Activated naive CD4-positive, alpha-beta T cell (primary cell): ENCODE results near the gene DOCK10.

Experiments
- DNase-seq, 4 experiments: peaks; one replicate each; lab custom pipeline; 2025; lab: John Stamatoyannopoulos, UW

Gene DOCK10

GRCh38 chr2:224833986-224834385 is 208.3 kb downstream of the DOCK10 start:
- no peak for DNase-seq

GRCh38 chr2:224832207-224832606 is 210.1 kb downstream of the DOCK10 start:
- DNase-seq = no peak

- no peak for DNase-seq
Measured at GRCh38 chr2:224831530-224831929, 210.7 kb downstream of the DOCK10 start.

- DNase-seq = no peak
Measured at GRCh38 chr2:224820283-224820991, 221.8 kb downstream of the DOCK10 start.

GRCh38 chr2:224819075-224819474 is 223.2 kb downstream of the DOCK10 start:
- no peak for DNase-seq

GRCh38 chr2:224817676-224818075 is 224.6 kb downstream of the DOCK10 start:
- no peak for DNase-seq

GRCh38 chr2:224816816-224817215 is 225.5 kb downstream of the DOCK10 start:
- no peak for DNase-seq

- DNase-seq = no peak
Measured at GRCh38 chr2:224813578-224813977, 228.7 kb downstream of the DOCK10 start.

- DNase-seq = no peak
Measured at GRCh38 chr2:224807153-224807964, 234.9 kb downstream of the DOCK10 start.

- DNase-seq = no peak
Measured at GRCh38 chr2:224803930-224804329, 238.3 kb downstream of the DOCK10 start.

GRCh38 chr2:224802407-224802806 is 239.9 kb downstream of the DOCK10 start:
- DNase-seq = no peak

- no peak for DNase-seq
Measured at GRCh38 chr2:224801360-224801759, 240.9 kb downstream of the DOCK10 start.

GRCh38 chr2:224799691-224800090 is 242.6 kb downstream of the DOCK10 start:
- DNase-seq = no peak

- DNase-seq = no peak
Measured at GRCh38 chr2:224798180-224798579, 244.1 kb downstream of the DOCK10 start.

- DNase-seq = no peak
Measured at GRCh38 chr2:224796695-224797305, 245.5 kb downstream of the DOCK10 start.

- no peak for DNase-seq
Measured at GRCh38 chr2:224793946-224794345, 248.3 kb downstream of the DOCK10 start.

- DNase-seq = no peak
Measured at GRCh38 chr2:224786848-224787247, 255.4 kb downstream of the DOCK10 start.

- DNase-seq = no peak
Measured at GRCh38 chr2:224781400-224781799, 260.9 kb downstream of the DOCK10 start.

GRCh38 chr2:224780823-224781222 is 261.4 kb downstream of the DOCK10 start:
- DNase-seq = no peak

GRCh38 chr2:224780106-224780505 is 262.2 kb downstream of the DOCK10 start:
- DNase-seq = no peak

GRCh38 chr2:224778474-224778877 is 263.8 kb downstream of the DOCK10 start:
- DNase-seq = peak in 3 of 4 experiments; percentile 2 to 35 (median 24)

GRCh38 chr2:224777559-224777930 is 264.7 kb downstream of the DOCK10 start:
- no peak for DNase-seq
